Brain pericyte (primary cell): ENCODE data around the gene NASP.

ENCODE experiments used
- DNase-seq: peaks from one replicate; pipeline ENCODE4 v3.0.0-alpha.2; 2012; ENCODE audit warnings: low read depth, low spot score

NASP gene

GRCh38 chr1:45583666-45584350 is at the start of gene NASP:
Gene NASP (plus strand): TSS chr1:45584041. CDS start chr1:45584147, 106 bp downstream.
- peak; percentile 32 for DNase-seq

- DNase-seq = no peak
Measured at GRCh38 chr1:45535988-45536766, 47.7 kb upstream of the NASP start.

GRCh38 chr1:45536886-45537285 is 47.0 kb upstream of the NASP start:
- DNase-seq = no peak

- DNase-seq = no peak
Measured at GRCh38 chr1:45541193-45541592, 42.6 kb upstream of the NASP start.

GRCh38 chr1:45542591-45542990 is 41.2 kb upstream of the NASP start:
- DNase-seq = no peak

- no peak for DNase-seq
Measured at GRCh38 chr1:45543581-45544417, 40.0 kb upstream of the NASP start.

- DNase-seq = no peak
Measured at GRCh38 chr1:45544530-45544929, 39.3 kb upstream of the NASP start.

GRCh38 chr1:45545019-45545493 is 38.8 kb upstream of the NASP start:
- DNase-seq = no peak

GRCh38 chr1:45545553-45546310 is 38.1 kb upstream of the NASP start:
- DNase-seq = no peak

GRCh38 chr1:45550401-45551351 is 33.2 kb upstream of the NASP start, which contains the start of gene AKR1A1:
Gene AKR1A1 (plus strand): TSS chr1:45550826. CDS start chr1:45561795, 10,969 bp downstream.
- DNase-seq = peak; percentile 64

GRCh38 chr1:45551684-45552083 is 32.2 kb upstream of the NASP start:
- DNase-seq = no peak

GRCh38 chr1:45552331-45552730 is 31.5 kb upstream of the NASP start:
- DNase-seq = no peak

GRCh38 chr1:45554198-45554597 is 29.6 kb upstream of the NASP start:
- no peak for DNase-seq

GRCh38 chr1:45557422-45557944 is 26.4 kb upstream of the NASP start:
- DNase-seq = no peak

GRCh38 chr1:45563843-45564242 is 20.0 kb upstream of the NASP start:
- DNase-seq = no peak

GRCh38 chr1:45566722-45567121 is 17.1 kb upstream of the NASP start:
- no peak for DNase-seq

GRCh38 chr1:45567911-45568310 is 15.9 kb upstream of the NASP start:
- DNase-seq = no peak

- DNase-seq = no peak
Measured at GRCh38 chr1:45568421-45568820, 15.4 kb upstream of the NASP start.

- DNase-seq = no peak
Measured at GRCh38 chr1:45569571-45569961, 14.3 kb upstream of the NASP start.
